Muscle layer of duodenum (tissue), 2 donors: Measurements from ENCODE around the gene COL6A1.

Experiments
- H3K27ac ChIP-seq: one replicate; pipeline ENCODE4 v1.7.0; 2013; ENCODE audit warnings: mild to moderate bottlenecking, low read length
- H3K27me3 ChIP-seq: one replicate; pipeline ENCODE4 v1.7.0; 2013; ENCODE audit warnings: low read depth, mild to moderate bottlenecking, control low read depth, low read length
- H3K36me3 ChIP-seq, 2 donors: one replicate each; pipeline ENCODE4 v1.7.0; 2013; ENCODE audit warnings: low read length in 2 of 2, control low read depth in 1 of 2, mild to moderate bottlenecking in 1 of 2; ENCODE audit not compliant: insufficient read depth in 2 of 2, control insufficient read depth in 1 of 2
- H3K4me1 ChIP-seq, 2 donors: one replicate each; pipeline ENCODE4 v1.7.0; 2013; ENCODE audit warnings: low read length in 2 of 2, mild to moderate bottlenecking in 2 of 2, control low read depth in 1 of 2, moderate library complexity in 1 of 2; ENCODE audit not compliant: insufficient read depth in 2 of 2, control insufficient read depth in 1 of 2
- H3K4me3 ChIP-seq, 2 donors: one replicate each; pipeline ENCODE4 v1.7.0; 2013; ENCODE audit warnings: low read length in 2 of 2, low read depth in 1 of 2, mild to moderate bottlenecking in 1 of 2
- H3K9me3 ChIP-seq, 2 donors: one replicate each; pipeline ENCODE4 v1.7.0; 2013; ENCODE audit warnings: low read length in 2 of 2, control low read depth in 1 of 2, mild to moderate bottlenecking in 1 of 2; ENCODE audit not compliant: control insufficient read depth in 1 of 2
- donor health status: healthy.

COL6A1 gene

DNA sequence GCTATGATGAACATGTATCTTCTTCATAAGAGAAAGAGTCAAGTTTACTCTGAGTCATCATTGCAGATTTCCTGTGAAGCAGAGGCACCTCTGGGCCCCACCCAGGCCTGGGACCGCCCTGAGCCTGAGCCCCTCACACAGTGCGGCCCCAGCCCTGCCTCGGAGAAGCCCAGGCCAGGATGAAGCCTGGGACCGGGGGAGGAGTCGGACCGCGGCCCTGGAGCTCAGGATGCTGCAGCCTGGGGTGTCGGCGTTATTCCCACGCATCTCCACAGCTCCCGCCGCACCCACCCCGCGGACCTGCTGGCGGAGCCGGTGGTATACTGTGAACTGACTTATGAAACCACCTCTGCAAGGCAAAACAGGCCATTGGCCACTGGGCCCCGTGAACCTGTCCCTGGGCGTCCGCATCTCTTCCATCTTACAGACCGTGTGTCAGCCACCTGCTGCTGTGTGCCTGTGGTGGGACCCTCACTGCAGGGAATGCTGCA lies 2.4 kb upstream of the COL6A1 start:
- Histone ChIP-seq H3K9me3 (no peaks in the 10 kb centered on the region), H3K27ac (no peak overlapping the region), H3K27me3 (no peaks in the 10 kb centered on the region), H3K4me1 (peaks cover 0 to 28% of the 10 kb centered on the region in 2 donors), H3K36me3 (no peaks in the 10 kb centered on the region), H3K4me3 (no peak overlapping the region)

DNA sequence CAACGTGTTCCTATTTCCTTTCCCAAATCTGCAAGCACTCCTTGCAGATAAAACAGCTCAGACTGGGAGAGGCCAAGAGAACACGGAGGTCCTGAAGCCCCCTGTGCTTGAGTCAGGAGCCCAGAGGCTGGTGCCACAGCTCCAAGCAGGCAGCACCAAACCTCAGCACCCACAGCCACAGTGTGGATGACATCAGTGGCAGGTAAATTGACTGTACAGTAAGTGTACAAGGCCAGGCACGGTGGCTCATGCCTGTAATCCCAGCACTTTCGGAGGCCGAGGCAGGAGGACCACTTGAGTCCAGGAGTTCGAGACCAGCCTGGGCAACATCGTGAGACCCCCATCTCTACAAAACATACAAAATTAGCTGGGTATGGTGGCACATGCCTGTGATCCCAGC lies 1.9 kb upstream of the COL6A1 start:
- H3K27ac ChIP-seq, result no peak overlapping the region
- no peak overlapping the region for H3K4me3 ChIP-seq
- H3K4me1 ChIP-seq, result peaks cover 0 to 28% of the 10 kb centered on the region in 2 donors
- H3K9me3 ChIP-seq, result no peaks in the 10 kb centered on the region
- no peaks in the 10 kb centered on the region for H3K36me3 ChIP-seq
- no peaks in the 10 kb centered on the region for H3K27me3 ChIP-seq

DNA sequence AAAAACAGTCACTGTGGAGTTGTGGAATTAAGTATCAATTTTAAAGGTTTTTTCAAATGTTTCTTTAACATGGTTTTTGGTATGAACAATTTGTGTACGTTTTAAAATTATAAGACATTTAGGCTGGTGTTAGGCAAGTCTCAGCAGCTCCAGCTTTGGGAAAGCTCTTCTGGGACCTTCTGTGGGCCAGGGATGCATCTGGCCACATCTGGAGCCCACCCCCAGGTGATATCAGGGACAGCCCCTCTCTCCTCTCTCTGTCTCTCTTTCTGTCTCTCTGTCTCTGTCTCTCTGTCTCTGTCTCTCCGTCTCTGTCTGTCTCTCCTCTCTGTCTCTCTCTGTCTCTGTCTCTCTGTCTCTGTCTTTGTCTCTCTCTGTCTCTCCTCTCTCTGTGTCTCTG lies 1.3 kb upstream of the COL6A1 start:
- H3K4me1 ChIP-seq, result peaks cover 0 to 29% of the 10 kb centered on the region in 2 donors

DNA sequence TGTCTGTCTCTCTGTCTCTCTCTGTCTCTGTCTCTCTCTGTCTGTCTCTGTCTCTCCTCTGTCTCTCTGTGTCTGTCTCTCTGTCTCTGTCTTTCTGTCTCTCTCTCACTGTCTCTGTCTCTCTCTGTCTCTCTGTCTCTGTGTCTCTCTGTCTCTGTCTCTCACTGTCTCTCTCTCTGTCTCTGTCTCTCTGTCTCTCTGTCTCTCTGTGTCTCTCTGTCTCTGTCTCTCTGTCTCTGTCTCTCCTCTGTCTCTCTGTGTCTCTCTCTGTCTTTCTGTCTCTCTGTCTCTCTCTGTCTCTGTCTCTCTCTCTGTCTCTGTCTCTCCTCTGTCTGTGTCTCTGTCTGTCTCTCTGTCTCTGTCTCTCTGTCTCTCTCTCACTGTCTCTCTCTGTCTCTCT lies 873 bp upstream of the COL6A1 start:
- Histone ChIP-seq H3K9me3 (no peaks in the 10 kb centered on the region), H3K4me1 (peaks cover 0 to 31% of the 10 kb centered on the region in 2 donors), H3K4me3 (peak overlapping the region; percentile 37 to 77), H3K36me3 (peaks cover 0 to 8% of the 10 kb centered on the region in 2 donors), H3K27ac (peak overlapping the region; percentile 96), H3K27me3 (no peaks in the 10 kb centered on the region)

More for the DNA sequence above, 1.3 kb upstream of the COL6A1 start:
- H3K9me3 ChIP-seq, result no peaks in the 10 kb centered on the region
- peak overlapping the region; percentile 96 for H3K27ac ChIP-seq
- peaks cover 0 to 4% of the 10 kb centered on the region in 2 donors for H3K36me3 ChIP-seq
- no peaks in the 10 kb centered on the region for H3K27me3 ChIP-seq
- no peak overlapping the region for H3K4me3 ChIP-seq

DNA sequence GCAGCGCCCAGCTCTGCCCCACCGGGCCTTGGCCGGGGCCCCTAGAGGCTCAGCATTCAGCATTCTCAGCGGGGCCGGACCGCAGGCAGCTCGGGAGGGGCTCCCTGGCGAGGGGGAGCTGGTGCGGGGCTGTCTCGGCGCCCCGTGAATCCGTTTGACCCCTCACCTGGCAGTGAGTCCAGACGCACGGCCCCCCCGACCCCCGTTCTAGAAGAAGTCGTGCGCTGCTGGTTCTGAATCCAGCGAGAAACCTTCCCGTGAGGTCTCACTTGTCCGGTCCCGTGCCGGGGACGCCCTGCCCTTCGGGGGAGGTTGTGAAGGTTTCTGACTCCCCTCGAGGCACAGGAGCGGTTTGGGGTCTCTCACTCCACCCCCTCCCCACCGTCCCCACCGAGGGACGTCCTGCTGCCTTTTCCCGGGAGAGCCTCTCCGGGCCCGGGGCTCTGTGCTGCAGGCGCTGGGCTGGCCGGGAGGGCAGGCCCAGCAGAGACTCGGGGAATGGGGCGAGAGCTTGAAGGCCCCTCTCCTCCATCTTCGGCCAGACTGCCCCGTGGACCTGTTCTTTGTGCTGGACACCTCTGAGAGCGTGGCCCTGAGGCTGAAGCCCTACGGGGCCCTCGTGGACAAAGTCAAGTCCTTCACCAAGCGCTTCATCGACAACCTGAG lies 655 bp downstream of the COL6A1 start:
- peak overlapping the region; percentile 56 for H3K27ac ChIP-seq
- peak overlapping the region; percentile 68 to 98 for H3K4me3 ChIP-seq
- H3K27me3 ChIP-seq, result no peaks in the 10 kb centered on the region
- no peaks in the 10 kb centered on the region for H3K9me3 ChIP-seq
- H3K36me3 ChIP-seq, result peaks cover 3 to 24% of the 10 kb centered on the region in 2 donors
- peaks cover 0 to 43% of the 10 kb centered on the region in 2 donors for H3K4me1 ChIP-seq

DNA sequence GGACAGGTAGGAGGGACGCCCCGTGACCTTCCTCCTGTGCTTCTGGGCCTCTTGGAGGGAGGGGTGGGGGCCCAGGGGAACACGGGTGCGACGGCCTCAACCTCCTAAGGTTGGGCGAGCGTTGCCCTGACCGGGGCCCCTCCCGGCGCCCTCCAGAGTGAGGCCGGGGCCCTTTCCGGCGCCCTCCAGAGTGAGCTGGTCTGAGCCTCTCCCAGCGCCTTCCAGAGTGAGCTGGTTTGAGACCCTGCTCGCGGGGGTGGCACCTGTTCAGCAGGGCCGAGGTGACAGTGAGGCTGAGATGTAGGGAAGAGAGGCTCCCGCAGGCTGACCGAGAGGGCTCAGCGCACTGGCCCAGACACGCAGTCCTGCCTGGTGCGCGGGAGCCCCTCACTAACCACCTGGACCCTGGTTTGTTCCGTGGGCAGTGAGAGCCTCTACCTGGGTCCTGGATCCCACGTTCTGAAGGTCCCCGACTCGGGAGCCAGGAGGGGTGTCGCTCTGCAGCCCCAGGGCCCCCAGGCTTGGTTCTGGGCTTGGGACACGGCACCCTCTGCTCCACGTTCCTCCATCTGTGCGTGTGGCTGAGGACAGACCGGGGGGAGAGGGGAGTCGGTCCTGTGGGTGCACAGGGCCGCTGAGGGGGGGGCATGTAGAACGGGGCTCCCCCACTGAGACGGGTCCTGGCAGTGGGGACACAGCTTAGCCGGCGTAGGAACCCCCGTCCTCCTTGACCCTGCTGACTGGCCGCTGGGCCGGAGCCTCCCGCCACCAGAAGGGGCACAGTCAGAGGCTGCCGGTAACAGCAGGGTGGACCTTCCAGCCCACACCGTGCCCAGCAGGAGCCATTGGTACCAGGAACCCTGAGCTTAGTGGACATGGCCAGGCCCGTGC lies 1.4 kb downstream of the COL6A1 start:
- Histone ChIP-seq H3K27me3 (no peaks in the 10 kb centered on the region), H3K27ac (peak overlapping the region; percentile 56), H3K9me3 (no peaks in the 10 kb centered on the region), H3K4me3 (peak overlapping the region; percentile 68 to 98), H3K4me1 (peaks cover 0 to 43% of the 10 kb centered on the region in 2 donors), H3K36me3 (peaks cover 3 to 28% of the 10 kb centered on the region in 2 donors)

DNA sequence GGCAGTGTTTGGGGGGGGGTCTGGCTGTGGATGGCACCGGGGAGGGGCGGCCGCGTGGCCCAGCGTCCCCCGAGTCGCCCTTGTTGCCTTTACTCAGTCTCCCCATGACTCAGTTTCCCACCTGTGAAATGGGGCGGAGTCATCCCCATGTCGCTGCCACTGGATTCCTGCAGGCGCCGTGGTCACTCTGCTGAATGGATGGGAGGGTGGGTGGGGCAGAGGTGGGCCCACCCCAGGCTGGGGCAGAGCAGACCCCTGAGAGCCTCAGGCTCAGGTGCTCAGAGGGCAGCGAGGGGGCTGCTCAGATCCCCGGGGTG lies 2.0 kb downstream of the COL6A1 start:
- H3K27ac ChIP-seq, result peak overlapping the region; percentile 31
- H3K4me1 ChIP-seq, result peaks cover 0 to 38% of the 10 kb centered on the region in 2 donors
- H3K27me3 ChIP-seq, result no peaks in the 10 kb centered on the region
- no peaks in the 10 kb centered on the region for H3K9me3 ChIP-seq
- peak overlapping the region; percentile 68 to 98 for H3K4me3 ChIP-seq
- H3K36me3 ChIP-seq, result peaks cover 3 to 28% of the 10 kb centered on the region in 2 donors

DNA sequence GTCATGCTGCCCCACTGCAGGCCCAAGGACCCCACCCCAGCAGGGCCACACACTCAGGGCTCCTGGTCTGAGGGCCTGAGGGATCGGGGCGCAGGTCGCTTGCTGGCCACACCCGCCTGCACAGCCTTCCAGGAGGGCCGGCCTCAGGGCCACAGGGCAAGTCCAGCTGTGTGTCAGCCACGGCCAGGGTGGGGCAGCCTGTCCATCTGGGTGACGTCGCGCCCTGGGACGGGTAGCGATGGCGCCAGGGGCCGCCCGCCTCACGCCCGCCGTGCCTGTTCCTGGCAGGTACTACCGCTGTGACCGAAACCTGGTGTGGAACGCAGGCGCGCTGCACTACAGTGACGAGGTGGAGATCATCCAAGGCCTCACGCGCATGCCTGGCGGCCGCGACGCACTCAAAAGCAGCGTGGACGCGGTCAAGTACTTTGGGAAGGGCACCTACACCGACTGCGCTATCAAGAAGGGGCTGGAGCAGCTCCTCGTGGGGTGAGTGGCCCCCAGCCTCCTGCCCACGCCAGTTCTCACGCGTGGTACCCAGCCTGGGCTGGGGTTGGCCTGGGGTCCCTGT lies 2.5 kb downstream of the COL6A1 start:
- Histone ChIP-seq H3K36me3 (peaks cover 3 to 33% of the 10 kb centered on the region in 2 donors), H3K4me3 (peak overlapping the region in 1 of 2 donors; percentile 98), H3K9me3 (no peaks in the 10 kb centered on the region), H3K4me1 (peaks cover 0 to 34% of the 10 kb centered on the region in 2 donors), H3K27ac (peak overlapping the region; percentile 40), H3K27me3 (no peaks in the 10 kb centered on the region)

DNA sequence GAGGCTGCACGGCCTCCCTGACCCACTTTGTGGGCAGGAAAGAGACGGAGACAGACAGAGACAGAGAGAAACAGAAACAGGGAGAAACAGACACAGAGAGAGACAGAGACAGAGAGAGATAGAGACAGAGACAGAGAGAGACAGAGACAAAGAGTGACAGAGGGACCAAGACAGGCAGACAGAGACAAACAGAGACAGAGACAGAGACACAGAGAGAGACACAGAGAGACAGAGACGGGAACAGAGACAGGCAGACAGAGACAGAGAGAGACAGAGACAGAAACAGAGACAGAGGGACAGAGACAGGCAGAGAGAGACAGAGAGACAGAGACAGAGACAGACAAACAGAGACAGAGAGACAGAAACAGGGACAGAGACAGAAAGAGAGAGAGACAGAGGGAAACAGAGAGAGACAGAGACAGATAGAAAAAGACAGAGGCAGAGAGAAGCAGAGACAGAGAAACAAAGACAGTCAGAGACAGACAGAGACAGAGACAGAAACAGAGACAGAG lies 3.1 kb downstream of the COL6A1 start:
- peaks cover 3 to 38% of the 10 kb centered on the region in 2 donors for H3K36me3 ChIP-seq
- H3K4me3 ChIP-seq, result peak overlapping the region in 1 of 2 donors; percentile 98
- peak overlapping the region; percentile 40 for H3K27ac ChIP-seq
- H3K27me3 ChIP-seq, result no peaks in the 10 kb centered on the region
- H3K4me1 ChIP-seq, result peaks cover 0 to 33% of the 10 kb centered on the region in 2 donors
- no peaks in the 10 kb centered on the region for H3K9me3 ChIP-seq

DNA sequence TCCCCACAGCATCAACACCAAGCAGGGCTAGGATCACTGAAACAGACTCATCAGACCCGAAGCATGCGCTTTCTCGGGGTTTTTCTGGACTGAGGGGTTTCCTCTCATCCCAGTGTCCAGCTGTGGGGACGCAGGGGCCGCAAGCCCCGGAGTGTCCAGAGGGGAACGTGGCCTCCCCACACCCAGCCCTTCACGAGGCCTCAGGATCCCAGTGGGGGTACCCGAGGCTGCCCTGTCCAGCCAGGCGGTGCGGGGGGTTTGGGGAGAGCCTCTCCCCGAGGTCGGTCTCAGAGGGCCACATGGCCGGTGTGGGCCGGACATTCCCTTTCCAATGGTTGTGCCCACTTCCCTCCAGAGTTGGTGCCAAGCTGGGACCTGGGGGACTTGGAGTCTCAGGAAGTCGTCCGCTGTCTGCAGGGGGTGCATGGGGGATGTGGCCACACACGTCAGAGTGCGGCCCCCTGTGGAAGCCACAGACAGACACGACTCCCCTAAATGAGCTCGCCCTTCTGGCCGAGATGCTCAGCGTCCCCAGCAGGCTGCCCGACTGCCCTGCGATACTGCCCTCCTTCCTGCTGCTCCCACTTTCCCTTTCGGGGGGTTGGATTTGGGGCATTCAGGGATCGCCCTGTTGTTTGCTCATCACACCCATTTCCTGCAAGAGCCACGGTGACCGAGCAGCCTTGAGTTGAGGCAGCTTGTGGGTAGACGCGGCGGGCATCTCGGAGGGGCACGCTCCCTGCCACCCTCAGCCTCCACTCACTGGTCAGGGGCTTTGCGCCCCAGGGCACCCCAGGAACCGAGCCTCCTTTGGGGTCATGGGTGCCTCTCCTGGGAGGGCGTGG lies 4.1 kb downstream of the COL6A1 start:
- H3K4me3 ChIP-seq, result peak overlapping the region in 1 of 2 donors; percentile 25
- H3K27me3 ChIP-seq, result no peaks in the 10 kb centered on the region
- no peaks in the 10 kb centered on the region for H3K9me3 ChIP-seq
- peaks cover 0 to 36% of the 10 kb centered on the region in 2 donors for H3K4me1 ChIP-seq
- peaks cover 3 to 49% of the 10 kb centered on the region in 2 donors for H3K36me3 ChIP-seq
- H3K27ac ChIP-seq, result peak overlapping the region; percentile 40
